HG02970 (cell line): ENCODE results near the gene ERC2.

Experiments
- ATAC-seq: cut with Tn5 transposase; IDR thresholded peaks from one replicate; pipeline ENCODE4 v1.9.1; 2021; ENCODE audit warnings: mild to moderate bottlenecking, moderate library complexity, moderate number of reproducible peaks; ENCODE audit not compliant: unreplicated experiment, low FRiP score

ERC2 gene

GRCh38 chr3:55816794-55817576, 651.3 kb downstream of the ERC2 start:
- no peak for ATAC-seq

- ATAC-seq, result no peak
Observed at GRCh38 chr3:55815262-55815661, 653.0 kb downstream of the ERC2 start.

- no peak for ATAC-seq
Observed at GRCh38 chr3:55813268-55814097, 654.8 kb downstream of the ERC2 start.

DNA sequence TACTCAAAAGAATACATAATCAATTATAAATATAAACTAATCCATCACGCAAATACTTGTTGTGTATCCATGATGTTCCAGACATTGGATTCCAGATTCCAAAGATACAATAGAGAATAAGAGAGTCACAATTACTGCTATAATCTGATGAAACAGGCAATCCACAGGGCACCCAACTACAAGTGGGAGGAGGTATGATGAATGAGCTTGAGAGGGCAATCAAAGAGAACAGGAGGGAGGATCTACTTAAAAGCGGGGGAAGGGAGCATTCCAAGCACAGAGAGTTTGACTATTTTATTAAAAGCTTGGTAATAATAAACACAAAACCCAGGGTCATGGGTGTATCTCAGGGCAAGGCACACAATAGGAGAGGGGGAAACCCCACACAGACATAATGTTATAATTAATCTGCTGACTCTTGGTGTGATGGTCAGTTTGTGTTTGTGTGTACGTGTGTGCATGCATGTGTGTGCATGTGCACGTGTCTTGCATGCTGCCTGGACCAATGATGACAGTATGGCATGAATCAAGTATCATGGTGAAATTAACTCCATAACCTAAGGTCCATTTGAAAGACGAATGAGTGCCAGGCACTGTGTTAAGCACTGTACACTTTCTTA, 655.8 kb downstream of the ERC2 start:
- no peak for ATAC-seq

GRCh38 chr3:55807210-55807609, 661.1 kb downstream of the ERC2 start:
- ATAC-seq, result no peak

DNA sequence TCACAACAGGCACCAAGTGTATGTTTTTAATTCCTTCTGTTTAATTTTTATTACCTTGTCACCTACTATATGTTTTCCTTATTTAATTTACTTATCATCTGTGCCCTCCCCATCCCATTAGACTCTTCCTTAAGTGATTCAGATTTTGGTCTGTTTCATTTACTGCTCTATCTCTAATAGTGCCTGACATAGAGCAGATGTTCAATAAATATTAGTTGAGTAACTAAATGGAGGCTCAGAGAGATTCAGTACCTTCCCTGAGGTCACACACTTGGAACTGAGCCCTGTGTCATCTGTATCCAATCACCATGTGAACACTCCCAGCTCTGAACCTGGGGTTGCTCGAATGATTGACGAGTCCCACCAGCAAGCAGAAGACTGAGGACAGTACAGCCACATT, 663.1 kb downstream of the ERC2 start:
- ATAC-seq, result no peak

GRCh38 chr3:55804170-55805095, 663.8 kb downstream of the ERC2 start:
- no peak for ATAC-seq

DNA sequence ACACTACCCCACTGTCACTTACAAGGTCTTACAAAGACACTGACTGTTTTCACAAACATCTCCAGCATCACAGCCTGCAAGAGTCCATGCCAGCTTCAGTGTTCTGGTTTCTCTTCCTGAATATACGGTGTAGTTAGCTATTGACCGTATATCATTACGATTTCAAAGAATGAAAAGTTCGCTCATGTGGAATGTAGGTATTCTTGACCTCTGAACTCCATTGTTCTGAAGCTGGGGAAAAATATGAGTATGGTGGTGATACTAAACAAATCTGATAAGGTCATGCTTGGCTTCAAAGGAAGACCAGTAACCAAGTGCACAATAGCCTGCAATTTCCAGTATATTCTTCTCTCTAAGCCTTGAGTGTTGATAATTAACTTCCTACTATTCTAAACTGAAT, 665.5 kb downstream of the ERC2 start:
- ATAC-seq, result no peak

GRCh38 chr3:55801676-55802075, 666.6 kb downstream of the ERC2 start:
- ATAC-seq, result no peak

- ATAC-seq, result no peak
Observed at GRCh38 chr3:55801068-55801467, 667.2 kb downstream of the ERC2 start.

GRCh38 chr3:55797775-55798174, 670.5 kb downstream of the ERC2 start:
- no peak for ATAC-seq

DNA sequence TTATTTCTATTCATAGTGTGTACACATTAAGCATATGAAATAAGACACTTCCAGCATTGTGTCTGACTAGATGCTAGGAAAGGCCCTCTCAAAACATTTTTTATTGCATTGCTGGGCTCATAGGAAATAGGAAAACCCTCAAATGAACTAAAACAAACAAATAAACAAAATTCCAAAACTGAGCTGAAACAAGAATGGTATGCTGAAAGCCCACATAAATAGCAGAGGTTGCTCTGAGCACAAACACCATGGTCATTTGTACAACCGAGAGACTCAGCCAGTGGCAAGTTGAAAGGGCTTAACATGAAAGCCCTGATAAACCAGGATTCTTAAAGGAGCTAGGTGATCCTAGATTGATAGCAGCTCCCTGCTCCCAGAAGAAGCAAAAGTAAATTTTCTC, 671.2 kb downstream of the ERC2 start:
- ATAC-seq, result no peak

DNA sequence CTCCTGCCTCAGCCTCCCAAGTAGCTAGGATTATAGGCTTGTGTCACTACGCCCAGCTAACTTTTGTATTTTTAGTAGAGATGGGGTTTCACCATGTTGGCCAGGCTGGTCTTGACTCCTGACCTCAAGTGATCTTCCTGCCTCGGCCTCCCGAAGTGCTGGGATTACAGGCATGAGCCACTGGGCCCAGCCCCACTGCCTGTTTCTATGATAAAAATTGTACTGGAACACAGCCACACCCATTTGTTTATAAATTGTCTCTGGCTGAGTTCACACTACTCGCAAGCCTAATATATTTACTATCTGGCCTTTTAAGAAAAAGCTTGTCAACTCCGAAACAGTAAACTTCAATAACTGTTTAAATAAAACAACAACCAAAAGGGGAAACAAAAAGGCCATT, 671.7 kb downstream of the ERC2 start:
- ATAC-seq, result no peak

GRCh38 chr3:55795746-55796145, 672.5 kb downstream of the ERC2 start:
- no peak for ATAC-seq

DNA sequence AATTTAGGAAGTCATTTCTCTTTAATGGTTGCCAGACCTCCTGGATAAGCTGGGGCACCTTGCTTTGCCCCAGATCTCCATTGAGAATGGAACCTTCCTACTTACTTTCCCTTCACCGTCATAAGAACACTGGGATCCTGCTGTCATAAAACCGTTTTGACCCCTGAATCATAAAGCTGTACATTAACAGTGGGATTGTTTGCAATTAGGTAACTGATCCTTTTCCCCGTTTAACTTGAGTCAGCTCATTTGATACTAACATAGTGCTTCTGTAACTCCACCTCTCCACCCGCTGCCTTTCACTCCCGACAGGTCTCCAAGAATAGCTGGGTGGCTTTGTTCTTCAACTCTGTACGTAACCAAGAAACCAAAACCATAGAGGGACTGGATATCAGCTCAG, 673.0 kb downstream of the ERC2 start:
- no peak for ATAC-seq

DNA sequence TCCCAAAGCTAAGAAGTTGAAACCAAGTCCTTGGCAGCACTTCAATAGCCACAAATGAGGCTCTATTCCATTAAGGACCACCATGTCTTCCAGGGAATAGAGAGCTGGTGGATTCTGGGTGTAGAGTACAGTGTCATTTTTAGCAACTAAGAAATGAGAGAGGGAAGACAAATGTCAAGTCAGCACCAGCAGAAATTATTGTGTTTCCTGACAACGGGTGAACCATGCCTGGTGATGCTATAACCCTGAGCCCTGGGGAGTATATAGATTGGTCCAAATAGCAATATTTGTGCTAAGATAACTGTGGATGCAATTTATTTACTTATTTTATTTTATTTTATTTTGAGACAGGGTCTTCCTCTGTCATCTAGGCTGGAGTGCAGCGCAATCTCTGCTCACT, 675.5 kb downstream of the ERC2 start:
- ATAC-seq, result no peak

DNA sequence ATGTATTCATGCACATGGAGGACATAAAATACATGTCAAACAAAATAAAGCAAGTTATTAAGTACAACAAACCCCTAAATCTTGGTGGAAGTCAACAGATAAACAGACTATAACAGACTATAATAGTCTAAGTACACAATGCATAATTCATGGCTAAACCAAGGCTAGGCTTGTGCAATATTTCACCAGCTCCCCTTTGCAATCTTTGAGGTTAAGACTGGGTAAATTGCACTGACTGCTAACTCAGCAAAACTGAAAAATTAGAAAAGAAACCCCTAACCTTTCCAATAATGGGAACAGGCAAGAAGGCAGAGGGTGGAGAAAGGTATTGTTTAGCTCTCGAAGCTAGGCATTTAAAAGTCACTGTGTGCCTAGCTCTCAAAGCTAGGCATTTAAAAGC, 676.3 kb downstream of the ERC2 start:
- no peak for ATAC-seq

DNA sequence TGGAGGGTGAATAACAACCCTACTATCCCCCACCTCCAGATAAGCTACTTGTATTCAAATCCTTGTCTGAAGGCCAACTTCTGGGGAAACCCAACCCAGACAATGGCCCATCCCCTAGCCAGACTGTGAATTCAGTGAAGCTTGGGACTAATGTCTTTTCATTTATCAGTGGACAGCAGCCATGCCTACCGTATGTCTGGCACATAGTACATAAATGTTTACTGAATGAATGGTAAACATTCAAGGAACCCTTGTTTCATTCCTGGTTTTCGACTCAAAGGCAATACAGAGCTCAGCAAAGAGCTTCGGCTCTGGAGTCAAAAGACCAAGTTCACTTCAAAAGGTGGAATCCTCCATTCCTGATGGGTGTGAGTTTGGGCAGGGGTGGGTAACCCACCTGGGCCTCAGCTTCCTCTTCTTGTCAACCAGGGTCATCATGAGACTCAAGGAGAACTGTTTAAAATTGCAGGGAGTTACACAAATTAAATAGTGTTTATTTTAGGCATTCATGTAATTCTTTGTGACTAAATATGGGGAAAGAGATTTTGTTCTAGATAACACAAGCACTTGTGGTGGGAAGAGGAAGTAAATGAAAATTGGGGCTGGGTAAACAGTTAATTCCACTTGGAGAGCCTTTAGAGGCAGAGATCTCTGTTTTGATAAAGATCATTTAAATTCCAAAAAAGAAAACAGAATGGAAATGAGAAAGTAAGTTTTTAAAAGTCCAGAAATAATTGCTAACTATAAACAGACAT, 677.5 kb downstream of the ERC2 start:
- no peak for ATAC-seq

GRCh38 chr3:55789516-55789915, 678.8 kb downstream of the ERC2 start:
- no peak for ATAC-seq

- no peak for ATAC-seq
Observed at GRCh38 chr3:55782807-55783206, 685.5 kb downstream of the ERC2 start.
